Ascending aorta (tissue), 2 donors: ENCODE results near the gene EIF3J. TPM values are rescaled to one million over a fixed set of nuclear protein-coding genes. Genes with fewer than 3 reads are reported as not detected.
A peak's percentile ranks its signal among the peaks of the same experiment; 100 is the strongest.

Source experiments
- DNase-seq, 2 donors: peaks; one replicate each; pipeline ENCODE4 v3.0.0-alpha.2; 2019; ENCODE audit warnings: low spot score in 2 of 2
- H3K27ac ChIP-seq, 2 donors: fragments of 200-600 bp; sonication (generic); one replicate each; pipeline ENCODE4 v1.5.1; 2016 to 2017; ENCODE audit warnings: mild to moderate bottlenecking in 1 of 2
- H3K27me3 ChIP-seq: fragments of 200-600 bp; sonication (generic); one replicate; pipeline ENCODE4 v1.5.1; 2017
- H3K36me3 ChIP-seq, 2 donors: fragments of 200-600 bp; sonication (generic); one replicate each; pipeline ENCODE4 v1.5.1; 2016
- H3K4me1 ChIP-seq, 2 donors: fragments of 200-600 bp; sonication (generic); one replicate each; pipeline ENCODE4 v1.5.1; 2016 to 2017; ENCODE audit warnings: mild to moderate bottlenecking in 1 of 2
- H3K4me3 ChIP-seq, 2 donors: fragments of 200-600 bp; sonication (generic); one replicate each; pipeline ENCODE4 v1.5.1; 2016 to 2017; ENCODE audit warnings: mild to moderate bottlenecking in 1 of 2
- H3K9me3 ChIP-seq, 2 donors: fragments of 200-600 bp; sonication (generic); one replicate each; pipeline ENCODE4 v1.5.1; 2016
- CTCF ChIP-seq, 3 experiments: fragments of 200-600 bp in 2 of 3; fragments of 450-650 bp in 1 of 3; sonication (generic) in 2 of 3; IDR thresholded peaks; one replicate each; pipeline ENCODE4 v1.5.1; 2016 to 2019; ENCODE audit warnings: antibody characterized with exemption in 3 of 3, mild to moderate bottlenecking in 1 of 3, moderate library complexity in 1 of 3
- intact Hi-C: fragments of 100-400 bp; cut with DNase I; formaldehyde crosslinking; loops from one replicate; pipeline ENCODE4 v1.15.1; 2023
- total RNA-seq: library from RNA; depleted of rRNA; stranded (reverse); fragments of >200 nt; gene quantifications from one replicate; pipeline ENCODE4 v1.1.0, GENCODE V29; 2016

The EIF3J gene
- total RNA-seq, 1 donor from 2014 or later = 22.8 TPM

- H3K4me3 ChIP-seq = no peak overlapping the region
- no peak for TF ChIP-seq CTCF (IDR thresholded peaks at IDR 0.05)
- intact Hi-C loops = no loop called here
- H3K9me3 ChIP-seq = no peaks in the 10 kb centered on the region
- no peaks in the 10 kb centered on the region for H3K27me3 ChIP-seq
- H3K4me1 ChIP-seq = no peaks in the 10 kb centered on the region
- H3K27ac ChIP-seq = peak overlapping the region in 1 of 2 donors; percentile 20
- peaks cover 53 to 79% of the 10 kb centered on the region in 2 donors for H3K36me3 ChIP-seq
- DNase-seq = no peak
Measured at GRCh38 chr15:44570361-44570760, 33.4 kb downstream of the EIF3J start.

GRCh38 chr15:44573386-44573785, 36.4 kb downstream of the EIF3J start:
- H3K4me1 ChIP-seq = no peaks in the 10 kb centered on the region
- H3K27ac ChIP-seq = no peak overlapping the region
- intact Hi-C loops = no loop called here
- DNase-seq = no peak
- no peak for TF ChIP-seq CTCF (IDR thresholded peaks at IDR 0.05)
- no peak overlapping the region for H3K4me3 ChIP-seq
- H3K36me3 ChIP-seq = peaks cover 27 to 54% of the 10 kb centered on the region in 2 donors
- no peaks in the 10 kb centered on the region for H3K27me3 ChIP-seq
- no peaks in the 10 kb centered on the region for H3K9me3 ChIP-seq

GRCh38 chr15:44574734-44575133, 37.8 kb downstream of the EIF3J start:
- DNase-seq = no peak
- Histone ChIP-seq H3K27me3 (no peaks in the 10 kb centered on the region), H3K9me3 (no peaks in the 10 kb centered on the region), H3K4me3 (no peak overlapping the region), H3K4me1 (no peaks in the 10 kb centered on the region), H3K36me3 (peaks cover 26 to 42% of the 10 kb centered on the region in 2 donors), H3K27ac (no peak overlapping the region)
- no peak for TF ChIP-seq CTCF (IDR thresholded peaks at IDR 0.05)
- intact Hi-C loops = no loop called here

- Histone ChIP-seq H3K9me3 (no peaks in the 10 kb centered on the region), H3K4me3 (no peak overlapping the region), H3K36me3 (peaks cover 19 to 32% of the 10 kb centered on the region in 2 donors), H3K27me3 (no peaks in the 10 kb centered on the region), H3K27ac (no peak overlapping the region), H3K4me1 (no peaks in the 10 kb centered on the region)
- no peak for TF ChIP-seq CTCF (IDR thresholded peaks at IDR 0.05)
- DNase-seq = no peak
- intact Hi-C loops = no loop called here
Measured at GRCh38 chr15:44580105-44580504, 43.2 kb downstream of the EIF3J start.

GRCh38 chr15:44584162-44584749, 47.3 kb downstream of the EIF3J start:
- DNase-seq = no peak
- Histone ChIP-seq H3K4me1 (no peaks in the 10 kb centered on the region), H3K27ac (no peak overlapping the region), H3K9me3 (no peaks in the 10 kb centered on the region), H3K36me3 (peaks cover 36 to 72% of the 10 kb centered on the region in 2 donors), H3K27me3 (no peaks in the 10 kb centered on the region), H3K4me3 (no peak overlapping the region)
- intact Hi-C loops = no loop called here
- TF ChIP-seq CTCF (IDR thresholded peaks at IDR 0.05) = peak in 1 of 3 experiments; percentile 13

- Histone ChIP-seq H3K36me3 (peaks cover 49 to 86% of the 10 kb centered on the region in 2 donors), H3K27ac (no peak overlapping the region), H3K27me3 (no peaks in the 10 kb centered on the region), H3K4me1 (no peaks in the 10 kb centered on the region), H3K4me3 (no peak overlapping the region), H3K9me3 (no peaks in the 10 kb centered on the region)
- TF ChIP-seq CTCF (IDR thresholded peaks at IDR 0.05) = no peak
- DNase-seq = no peak
- intact Hi-C loops = no loop called here
Measured at GRCh38 chr15:44585633-44586032, 48.7 kb downstream of the EIF3J start.
